Activated T-cell treated with anti-CD3 and anti-CD28 coated beads, Interleukin-2, amount 50 U/mL, for 4 hours (primary cell): ENCODE results near the gene FEZF2. TPM values are rescaled to one million over a fixed set of nuclear protein-coding genes. Genes with fewer than 3 reads are reported as not detected.

Experiments
- ATAC-seq, 2 donors: fragments of 200-7000 bp; cut with Tn5 transposase; one replicate each; pipeline ENCODE4 v1.10.0; 2021
- DNase-seq: peaks from one replicate; pipeline ENCODE4 v3.0.0-alpha.2; 2020
- H3K27me3 Mint-ChIP-seq: one replicate; pipeline ENCODE4 v1.8.0; 2021; ENCODE audit warnings: low read depth, mixed read lengths
- H3K36me3 Mint-ChIP-seq: one replicate; pipeline ENCODE4 v1.8.0; 2022; ENCODE audit warnings: mixed read lengths; ENCODE audit not compliant: insufficient read depth
- H3K4me1 Mint-ChIP-seq: one replicate; pipeline ENCODE4 v1.8.0; 2021; ENCODE audit warnings: low read depth, mixed read lengths
- H3K4me3 Mint-ChIP-seq: one replicate; pipeline ENCODE4 v1.8.0; 2021; ENCODE audit warnings: mild to moderate bottlenecking, moderate library complexity, mixed read lengths
- H3K9me3 Mint-ChIP-seq: one replicate; pipeline ENCODE4 v1.8.0; 2021; ENCODE audit warnings: mixed read lengths
- total RNA-seq, 3 donors: library from RNA; stranded (reverse); gene quantifications; one replicate each; pipeline ENCODE4 v1.2.1, GENCODE V29; 2021

Gene FEZF2
- total RNA-seq, 3 donors from 2014 or later: not detected

- H3K27me3 Mint-ChIP-seq: peaks cover 72% of the 10 kb centered on the region
Observed at GRCh38 chr3:62378311-62378789, 5.0 kb upstream of the FEZF2 start.

GRCh38 chr3:62376906-62377877 lies 3.8 kb upstream of the FEZF2 start:
- Mint-ChIP-seq H3K9me3 (no peaks in the 10 kb centered on the region), H3K4me1 (peaks cover 7% of the 10 kb centered on the region), H3K4me3 (no peak overlapping the region), H3K36me3 (no peaks in the 10 kb centered on the region), H3K27me3 (peaks cover 81% of the 10 kb centered on the region)
- no peak for ATAC-seq
- no peak for DNase-seq

More at GRCh38 chr3:62378311-62378789, 5.0 kb upstream of the FEZF2 start:
- peaks cover 7% of the 10 kb centered on the region for H3K4me1 Mint-ChIP-seq
- H3K36me3 Mint-ChIP-seq: no peaks in the 10 kb centered on the region
- no peak overlapping the region for H3K4me3 Mint-ChIP-seq
- H3K9me3 Mint-ChIP-seq: no peaks in the 10 kb centered on the region
- DNase-seq (no peak), ATAC-seq (no peak)

GRCh38 chr3:62376454-62376720 lies 3.0 kb upstream of the FEZF2 start:
- DNase-seq (no peak), ATAC-seq (no peak)
- H3K4me3 Mint-ChIP-seq: no peak overlapping the region

GRCh38 chr3:62375655-62376453 lies 2.5 kb upstream of the FEZF2 start:
- Mint-ChIP-seq H3K27me3 (peaks cover 82% of the 10 kb centered on the region), H3K4me1 (peaks cover 8% of the 10 kb centered on the region), H3K4me3 (no peak overlapping the region), H3K9me3 (no peaks in the 10 kb centered on the region), H3K36me3 (no peaks in the 10 kb centered on the region)
- ATAC-seq: no peak
- no peak for DNase-seq

More at GRCh38 chr3:62376454-62376720, 3.0 kb upstream of the FEZF2 start:
- Mint-ChIP-seq H3K4me1 (peaks cover 8% of the 10 kb centered on the region), H3K36me3 (no peaks in the 10 kb centered on the region), H3K9me3 (no peaks in the 10 kb centered on the region), H3K27me3 (peaks cover 80% of the 10 kb centered on the region)

GRCh38 chr3:62374341-62375218 lies 1.2 kb upstream of the FEZF2 start:
- no peaks in the 10 kb centered on the region for H3K9me3 Mint-ChIP-seq
- peaks cover 81% of the 10 kb centered on the region for H3K27me3 Mint-ChIP-seq
- H3K4me3 Mint-ChIP-seq: no peak overlapping the region
- ATAC-seq: no peak
- H3K4me1 Mint-ChIP-seq: peaks cover 8% of the 10 kb centered on the region
- DNase-seq: no peak
- H3K36me3 Mint-ChIP-seq: no peaks in the 10 kb centered on the region

- DNase-seq (no peak), ATAC-seq (no peak)
- H3K4me3 Mint-ChIP-seq: no peak overlapping the region
- H3K36me3 Mint-ChIP-seq: no peaks in the 10 kb centered on the region
- peaks cover 79% of the 10 kb centered on the region for H3K27me3 Mint-ChIP-seq
- H3K4me1 Mint-ChIP-seq: peaks cover 8% of the 10 kb centered on the region
- no peaks in the 10 kb centered on the region for H3K9me3 Mint-ChIP-seq
Observed at GRCh38 chr3:62373714-62374333, 474 bp upstream of the FEZF2 start.

- ATAC-seq (no peak), DNase-seq (no peak)
- Mint-ChIP-seq H3K9me3 (no peaks in the 10 kb centered on the region), H3K4me3 (no peak overlapping the region), H3K4me1 (peaks cover 8% of the 10 kb centered on the region), H3K36me3 (no peaks in the 10 kb centered on the region), H3K27me3 (peaks cover 83% of the 10 kb centered on the region)
Observed at GRCh38 chr3:62372621-62373041, 719 bp downstream of the FEZF2 start.

GRCh38 chr3:62371720-62372591 lies 1.4 kb downstream of the FEZF2 start:
- ATAC-seq: no peak
- H3K4me3 Mint-ChIP-seq: no peak overlapping the region

GRCh38 chr3:62370858-62371719 lies 2.3 kb downstream of the FEZF2 start:
- Mint-ChIP-seq H3K27me3 (peaks cover 87% of the 10 kb centered on the region), H3K36me3 (no peaks in the 10 kb centered on the region), H3K4me3 (no peak overlapping the region), H3K9me3 (no peaks in the 10 kb centered on the region), H3K4me1 (peaks cover 8% of the 10 kb centered on the region)
- DNase-seq (no peak), ATAC-seq (no peak)

More at GRCh38 chr3:62371720-62372591, 1.4 kb downstream of the FEZF2 start:
- Mint-ChIP-seq H3K27me3 (peaks cover 86% of the 10 kb centered on the region), H3K4me1 (peaks cover 8% of the 10 kb centered on the region), H3K36me3 (no peaks in the 10 kb centered on the region), H3K9me3 (no peaks in the 10 kb centered on the region)
- no peak for DNase-seq

GRCh38 chr3:62370112-62370857 lies 3.1 kb downstream of the FEZF2 start:
- no peaks in the 10 kb centered on the region for H3K36me3 Mint-ChIP-seq
- H3K4me1 Mint-ChIP-seq: peaks cover 8% of the 10 kb centered on the region
- peaks cover 86% of the 10 kb centered on the region for H3K27me3 Mint-ChIP-seq
- no peak overlapping the region for H3K4me3 Mint-ChIP-seq
- DNase-seq: no peak
- no peak for ATAC-seq
- H3K9me3 Mint-ChIP-seq: no peaks in the 10 kb centered on the region

- Mint-ChIP-seq H3K27me3 (peaks cover 85% of the 10 kb centered on the region), H3K9me3 (no peaks in the 10 kb centered on the region), H3K4me3 (no peak overlapping the region), H3K36me3 (no peaks in the 10 kb centered on the region), H3K4me1 (peaks cover 6% of the 10 kb centered on the region)
- ATAC-seq: no peak
- no peak for DNase-seq
Observed at GRCh38 chr3:62369476-62369743, 3.9 kb downstream of the FEZF2 start.
